Cardiac fibroblast (primary cell): ENCODE measurements around the gene ARID1B.

Source experiments
- DNase-seq, 2 donors: peaks; one replicate each; pipeline versions ENCODE4 v3.0.0 to v3.0.0-alpha.2; 2010; ENCODE audit warnings: low read depth in 2 of 2
- H3K4me3 ChIP-seq, 2 donors: replicated peaks in 1 of 2; 1 replicate in 1 of 2; 2 replicates in 1 of 2; pipeline ENCODE4 v1.5.1; 2011; ENCODE audit warnings: low read depth in 2 of 2, low read length in 2 of 2, mild to moderate bottlenecking in 2 of 2, moderate library complexity in 1 of 2
- TF ChIP-seq, protein P1 (sequence below): IDR thresholded peaks from one replicate; pipeline ENCODE4 v1.5.1; 2011; ENCODE audit warnings: low read depth, mild to moderate bottlenecking, low read length, inconsistent platforms

Gene ARID1B

DNA sequence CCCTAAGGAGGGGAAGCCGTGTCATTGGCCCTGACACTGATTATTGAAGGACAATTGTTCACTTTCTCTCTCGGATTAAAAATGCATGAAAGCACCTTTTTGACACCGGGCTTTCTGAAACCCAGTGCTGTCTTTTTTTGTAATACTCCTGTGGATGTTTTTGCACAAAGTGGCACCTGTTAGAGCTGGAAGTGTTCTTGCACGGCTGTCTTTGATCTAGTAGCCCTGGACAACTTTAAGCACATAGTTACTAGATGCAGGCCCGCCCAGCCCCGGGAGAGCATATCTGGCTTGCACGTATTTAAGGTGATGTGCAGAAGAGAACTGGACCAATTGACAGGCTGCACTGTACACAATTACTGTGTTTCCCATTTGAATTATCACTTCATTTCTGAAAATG is 72.6 kb downstream of the ARID1B start:
- TF ChIP-seq, protein P1, sequence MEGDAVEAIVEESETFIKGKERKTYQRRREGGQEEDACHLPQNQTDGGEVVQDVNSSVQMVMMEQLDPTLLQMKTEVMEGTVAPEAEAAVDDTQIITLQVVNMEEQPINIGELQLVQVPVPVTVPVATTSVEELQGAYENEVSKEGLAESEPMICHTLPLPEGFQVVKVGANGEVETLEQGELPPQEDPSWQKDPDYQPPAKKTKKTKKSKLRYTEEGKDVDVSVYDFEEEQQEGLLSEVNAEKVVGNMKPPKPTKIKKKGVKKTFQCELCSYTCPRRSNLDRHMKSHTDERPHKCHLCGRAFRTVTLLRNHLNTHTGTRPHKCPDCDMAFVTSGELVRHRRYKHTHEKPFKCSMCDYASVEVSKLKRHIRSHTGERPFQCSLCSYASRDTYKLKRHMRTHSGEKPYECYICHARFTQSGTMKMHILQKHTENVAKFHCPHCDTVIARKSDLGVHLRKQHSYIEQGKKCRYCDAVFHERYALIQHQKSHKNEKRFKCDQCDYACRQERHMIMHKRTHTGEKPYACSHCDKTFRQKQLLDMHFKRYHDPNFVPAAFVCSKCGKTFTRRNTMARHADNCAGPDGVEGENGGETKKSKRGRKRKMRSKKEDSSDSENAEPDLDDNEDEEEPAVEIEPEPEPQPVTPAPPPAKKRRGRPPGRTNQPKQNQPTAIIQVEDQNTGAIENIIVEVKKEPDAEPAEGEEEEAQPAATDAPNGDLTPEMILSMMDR, result no peak
- DNase-seq, result no peak

DNA sequence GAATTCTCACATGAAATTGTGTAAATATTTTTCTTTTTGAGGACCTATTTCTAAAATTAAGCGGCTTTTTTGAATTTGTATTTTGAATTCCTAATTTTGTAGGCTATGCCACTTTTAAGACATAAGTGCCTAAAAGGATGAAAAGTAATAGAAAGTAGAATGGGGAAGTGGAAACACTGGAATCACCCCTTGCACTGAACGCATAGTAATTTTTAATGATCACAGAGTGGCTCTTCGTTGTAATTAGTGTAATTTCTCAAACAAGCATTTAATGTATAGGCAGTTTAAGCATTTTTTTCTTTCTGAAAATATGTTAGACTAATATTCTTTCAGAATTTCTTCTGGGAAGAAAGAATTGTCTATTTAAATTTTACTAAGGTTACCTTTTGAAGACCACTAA is 73.2 kb downstream of the ARID1B start:
- no peak for DNase-seq
- no peak overlapping the region for H3K4me3 ChIP-seq
- TF ChIP-seq, protein P1, result no peak

More for the DNA sequence above, 72.6 kb downstream of the ARID1B start:
- no peak overlapping the region for H3K4me3 ChIP-seq

DNA sequence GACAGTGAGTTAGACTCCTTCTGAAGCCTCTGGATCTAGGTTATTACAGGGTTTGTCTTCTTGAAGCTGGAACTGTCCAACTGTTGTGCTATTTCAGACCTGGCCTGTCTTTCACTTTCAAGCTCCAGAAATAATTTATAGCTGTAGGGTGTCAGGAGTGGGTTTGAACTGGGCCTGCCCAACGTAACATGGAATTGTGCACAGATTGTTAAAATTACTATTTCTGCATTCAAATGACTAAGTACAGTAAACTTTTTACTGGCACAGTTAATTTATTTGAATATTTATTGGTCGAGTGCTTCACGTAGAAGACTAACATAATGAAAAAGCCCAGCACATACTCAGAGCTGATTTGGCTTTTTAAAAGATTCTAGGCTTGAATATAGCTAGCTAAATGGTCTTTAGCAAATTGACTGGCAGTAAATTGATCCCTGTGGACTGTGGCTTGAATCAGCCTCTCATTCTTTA is 74.3 kb downstream of the ARID1B start:
- DNase-seq, result no peak
- TF ChIP-seq, protein P1, result no peak
- no peak overlapping the region for H3K4me3 ChIP-seq

DNA sequence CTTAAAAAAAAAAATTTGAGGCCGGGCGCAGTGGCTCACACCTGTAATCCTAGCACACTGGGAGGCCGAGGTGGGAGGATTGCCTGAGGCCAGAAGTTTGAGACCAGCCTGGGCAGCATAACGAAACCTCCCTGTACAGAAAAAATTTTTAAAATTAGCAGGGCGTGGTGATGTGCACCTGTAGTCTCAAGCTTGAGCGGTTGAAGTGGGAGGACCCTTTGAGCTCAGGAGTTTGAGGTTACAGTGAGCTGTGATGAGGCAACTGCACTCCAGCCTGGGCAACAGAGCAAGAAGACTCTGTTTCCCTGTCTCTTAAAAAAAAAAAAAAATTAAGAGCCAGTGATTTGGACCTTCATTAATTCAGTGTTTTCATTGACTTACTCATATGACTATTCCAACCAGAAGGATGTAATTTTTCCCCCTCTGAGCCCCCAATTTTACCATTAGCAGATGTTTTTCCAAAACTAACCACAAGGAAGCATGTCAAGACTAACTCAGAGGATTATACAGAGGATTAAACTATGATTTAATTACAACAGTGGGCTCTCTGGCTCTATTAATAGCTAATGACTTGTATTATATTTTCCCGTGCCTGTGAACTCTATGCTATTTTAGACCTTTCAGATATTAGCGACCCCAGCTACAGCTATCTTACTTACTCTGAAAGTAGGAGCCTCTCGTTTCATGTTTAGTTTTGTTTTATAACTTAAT is 75.1 kb downstream of the ARID1B start:
- no peak overlapping the region for H3K4me3 ChIP-seq
- TF ChIP-seq, protein P1, result no peak
- no peak for DNase-seq

DNA sequence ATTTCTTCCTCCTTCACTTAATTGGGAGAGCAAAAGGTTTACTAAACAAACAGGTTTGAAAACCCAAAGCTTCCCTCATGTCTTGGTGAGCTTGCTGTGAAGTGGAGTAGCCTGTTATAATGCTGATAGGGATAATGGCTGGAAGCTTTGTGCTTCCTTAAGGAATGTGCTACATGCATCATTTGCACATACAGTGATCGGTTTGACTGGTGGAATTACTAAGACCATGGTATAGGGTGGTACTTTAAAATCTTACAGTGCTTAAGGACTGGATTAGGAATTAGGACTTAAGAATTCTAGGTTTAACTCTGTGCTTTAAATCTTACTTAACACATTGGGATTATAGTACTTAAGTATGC is 75.7 kb downstream of the ARID1B start:
- no peak overlapping the region for H3K4me3 ChIP-seq
- DNase-seq, result no peak
- TF ChIP-seq, protein P1, result no peak

DNA sequence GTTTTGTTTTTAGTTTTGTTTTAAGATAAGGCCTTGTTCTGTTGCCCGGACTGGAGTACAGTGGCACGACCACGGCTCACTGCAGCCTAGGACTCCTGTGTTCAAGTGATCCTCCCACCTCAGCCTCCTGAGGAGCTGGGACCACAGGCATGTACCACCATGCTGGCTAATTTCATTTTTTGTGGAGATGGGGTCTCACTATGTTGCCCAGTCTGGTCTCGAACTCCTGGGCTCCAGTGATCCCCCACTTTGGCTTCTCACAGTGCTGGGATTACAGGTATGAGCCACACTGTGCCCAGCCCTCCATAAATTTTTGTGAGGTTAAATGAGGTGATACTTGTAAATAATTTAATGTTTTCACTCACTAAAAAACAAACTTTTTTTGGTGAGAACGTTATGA is 76.6 kb downstream of the ARID1B start:
- H3K4me3 ChIP-seq, result no peak overlapping the region
- TF ChIP-seq, protein P1, result no peak
- no peak for DNase-seq
